ENCODE measurements around the gene GNPTAB.
"Not testable (repeated sequence)": the region's sequence is repeated elsewhere in the genome, so short reads cannot be mapped to it uniquely, and the experiment has no call there.

The GNPTAB gene

DNA sequence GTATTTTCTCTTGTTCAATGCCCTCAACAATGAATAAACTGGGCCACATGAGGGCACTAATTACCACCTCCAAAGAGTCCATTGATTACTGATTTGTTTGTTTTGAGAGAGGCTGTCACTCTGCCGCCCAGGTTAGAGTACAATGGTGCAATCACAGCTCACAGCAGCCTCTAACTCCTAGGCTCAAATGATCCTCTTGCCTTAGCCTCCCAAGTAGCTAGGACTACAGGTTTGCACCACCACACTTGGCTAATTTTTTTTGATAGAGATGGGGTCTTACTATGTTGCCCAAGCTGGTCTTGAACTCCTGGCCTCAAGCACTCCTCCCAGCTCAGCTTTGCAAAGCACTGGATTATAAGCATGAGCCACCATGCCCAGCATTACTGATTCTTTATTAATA, 63.2 kb downstream of the GNPTAB start:
- DNase-seq, result no peak

DNA sequence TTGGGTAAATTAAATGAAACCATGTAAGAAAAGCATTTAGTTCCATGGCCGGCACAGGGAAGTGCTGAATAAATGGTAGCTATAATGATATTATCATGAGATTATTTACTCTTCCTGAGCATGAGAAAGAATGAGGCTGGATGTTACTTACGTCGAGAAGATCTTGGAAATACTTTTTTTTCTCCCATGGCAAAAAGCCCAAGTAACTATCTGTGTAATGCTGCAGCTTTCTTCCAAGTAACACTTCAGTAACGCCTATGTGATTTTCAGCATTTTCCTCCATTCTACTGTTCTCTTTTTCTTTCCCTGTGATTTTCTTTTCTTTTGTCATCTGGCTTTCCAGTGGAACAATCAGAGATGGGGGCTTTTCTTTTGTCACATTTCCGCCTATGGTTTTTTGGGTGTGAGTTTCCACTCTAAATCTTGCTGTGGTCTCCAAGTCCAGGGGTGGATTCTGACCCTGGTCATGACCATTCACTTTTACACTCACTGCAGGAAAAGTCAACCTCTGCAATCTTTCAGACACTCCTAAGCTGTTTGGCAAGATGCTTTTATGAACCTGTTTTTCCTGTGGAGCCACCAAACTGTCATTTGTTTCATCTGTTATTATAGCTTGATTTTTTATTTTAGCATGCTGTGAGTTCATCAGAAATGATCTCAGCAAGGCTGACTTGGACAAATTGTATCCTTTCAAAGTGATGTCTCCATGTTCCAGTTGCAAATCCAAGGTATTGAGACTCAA, 66.5 kb downstream of the GNPTAB start:
- DNase-seq, result no peak

- no peak for DNase-seq
These were observed 67.4 kb downstream of the GNPTAB start for GRCh38 chr12:101763246-101763931.

- no peak for DNase-seq
These were observed 69.0 kb downstream of the GNPTAB start for GRCh38 chr12:101761781-101762180.

DNA sequence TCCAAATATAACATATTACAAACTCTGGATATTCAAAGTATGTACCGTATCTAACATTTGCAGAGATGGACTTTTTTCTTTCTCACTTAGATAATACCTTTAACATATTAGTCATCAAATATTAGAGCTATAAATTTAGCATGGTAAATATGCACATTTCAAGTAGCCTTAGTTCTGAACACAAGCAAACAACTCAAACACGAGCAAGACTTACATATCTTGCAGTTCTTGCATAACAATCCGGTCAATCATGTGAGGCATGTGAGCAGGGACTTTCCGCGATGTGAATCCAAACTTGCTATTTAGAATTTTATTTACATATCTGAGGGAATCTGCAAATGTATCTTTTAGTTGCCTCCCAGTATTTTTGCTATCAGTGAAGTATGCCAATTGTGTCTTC, 69.4 kb downstream of the GNPTAB start:
- no peak for DNase-seq

DNA sequence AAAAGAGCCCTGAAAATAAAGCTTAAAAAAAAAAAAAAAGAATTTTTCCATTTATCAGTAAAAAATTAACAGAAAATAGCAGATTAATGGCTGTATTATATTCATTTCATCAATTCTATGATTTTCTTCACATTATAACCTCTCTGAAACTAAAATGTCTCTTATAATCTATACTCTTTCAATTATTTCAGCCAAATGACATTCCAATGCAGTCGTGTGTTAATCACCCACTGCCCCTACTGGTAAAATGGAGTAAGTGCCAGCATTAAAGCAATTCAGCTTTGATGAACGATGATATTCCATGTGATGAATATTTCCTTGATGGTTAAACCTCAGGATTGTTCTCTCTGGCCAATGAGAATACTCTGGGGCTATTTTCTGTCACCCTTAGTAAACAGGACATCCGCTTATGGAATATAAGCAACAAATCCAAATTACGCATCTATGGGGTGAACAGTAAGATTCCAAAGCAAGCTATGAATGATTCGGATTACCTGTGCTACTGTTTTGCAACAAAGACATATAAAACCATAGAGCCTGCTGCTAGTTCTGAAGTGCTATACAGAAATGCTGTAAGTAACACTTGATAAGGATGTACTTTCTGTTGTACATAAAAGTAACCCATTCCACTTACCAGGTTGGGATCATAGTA, 71.2 kb downstream of the GNPTAB start:
- no peak for DNase-seq

DNA sequence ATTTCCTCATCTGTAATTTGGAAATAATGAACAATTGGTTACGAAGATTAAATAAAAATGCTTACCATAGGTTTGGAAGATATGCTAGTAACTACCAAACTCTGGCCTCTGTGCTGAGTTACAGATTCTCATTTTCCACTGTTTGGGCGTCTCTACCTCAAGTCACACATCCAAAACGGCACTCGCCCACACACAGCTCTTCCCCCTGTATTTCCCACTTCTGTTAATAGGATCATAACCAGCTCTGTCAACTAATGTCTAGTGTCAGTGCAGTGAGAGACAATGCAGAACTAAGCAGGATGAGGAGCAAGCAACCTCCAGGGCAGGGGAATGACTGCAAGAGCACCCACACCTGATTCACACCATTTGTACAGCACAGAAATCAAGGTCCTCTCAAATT, 80.6 kb downstream of the GNPTAB start:
- no peak for DNase-seq

DNA sequence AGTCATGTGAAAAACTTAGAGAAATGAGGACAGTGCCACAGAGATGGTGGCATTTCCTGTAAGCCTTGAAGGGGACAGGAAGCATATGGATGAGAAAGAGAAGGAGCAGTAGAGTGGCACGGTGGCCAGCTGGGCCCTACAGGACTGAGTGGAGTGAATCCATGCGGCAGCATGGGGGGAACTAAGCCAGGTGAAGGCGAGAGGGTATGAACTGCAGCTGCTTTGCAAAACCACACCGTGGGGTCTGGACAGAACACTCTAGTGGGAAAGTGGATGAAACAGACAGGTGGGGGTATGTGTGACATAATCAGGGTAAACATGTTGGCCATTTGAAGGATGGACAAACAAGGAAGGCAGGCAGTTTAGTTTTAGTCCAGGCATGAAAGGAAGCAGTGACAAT, 81.1 kb downstream of the GNPTAB start:
- DNase-seq, result no peak

GRCh38 chr12:101748907-101749306, 81.9 kb downstream of the GNPTAB start:
- no peak for DNase-seq

DNA sequence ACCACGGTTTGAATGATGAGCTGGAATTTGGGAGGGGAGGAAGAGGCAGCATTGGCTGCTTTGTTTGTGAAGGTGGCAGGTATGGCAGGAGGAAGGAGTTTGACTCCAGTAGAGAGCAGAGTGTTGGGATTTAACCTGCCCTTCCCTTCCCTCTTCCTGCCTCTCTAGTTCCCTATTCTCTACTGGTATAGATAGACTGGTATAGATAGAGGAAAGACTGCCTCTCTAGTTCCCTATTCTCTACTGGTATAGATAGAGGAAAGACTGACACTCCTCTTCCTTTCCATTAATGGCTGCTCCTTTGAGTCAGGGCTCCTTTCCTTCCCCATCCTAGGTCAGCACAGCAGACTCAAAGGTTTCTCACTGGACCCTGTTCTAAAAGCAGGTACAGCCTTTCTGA, 83.1 kb downstream of the GNPTAB start:
- no peak for DNase-seq

- DNase-seq, result no peak
These were observed 84.1 kb downstream of the GNPTAB start for GRCh38 chr12:101746661-101747060.

- DNase-seq, result no peak
These were observed 84.6 kb downstream of the GNPTAB start for GRCh38 chr12:101746196-101746595.

GRCh38 chr12:101745481-101745880, 85.3 kb downstream of the GNPTAB start:
- DNase-seq, result no peak

GRCh38 chr12:101743724-101744472, 86.9 kb downstream of the GNPTAB start:
- DNase-seq, result no peak

DNA sequence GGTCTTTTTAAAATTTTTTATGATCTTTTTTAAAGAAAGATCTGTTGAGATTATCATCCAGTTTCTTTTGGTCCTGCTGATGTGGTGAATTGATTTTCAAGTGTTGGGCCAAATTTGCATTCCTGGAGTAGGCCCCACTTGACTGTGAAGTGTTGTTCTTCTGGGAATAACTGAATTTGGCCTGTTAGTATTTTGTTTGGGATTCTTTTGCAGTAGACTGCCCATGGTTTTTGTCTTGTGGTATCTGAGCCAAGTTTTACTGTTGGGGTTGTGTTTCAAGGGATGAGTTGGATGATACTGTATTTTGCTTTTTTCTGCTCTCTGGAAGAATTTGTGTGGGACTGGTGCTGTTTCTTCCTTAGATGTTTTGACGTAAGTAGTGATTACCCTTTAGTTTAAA, 87.5 kb downstream of the GNPTAB start:
- DNase-seq, result no peak

DNA sequence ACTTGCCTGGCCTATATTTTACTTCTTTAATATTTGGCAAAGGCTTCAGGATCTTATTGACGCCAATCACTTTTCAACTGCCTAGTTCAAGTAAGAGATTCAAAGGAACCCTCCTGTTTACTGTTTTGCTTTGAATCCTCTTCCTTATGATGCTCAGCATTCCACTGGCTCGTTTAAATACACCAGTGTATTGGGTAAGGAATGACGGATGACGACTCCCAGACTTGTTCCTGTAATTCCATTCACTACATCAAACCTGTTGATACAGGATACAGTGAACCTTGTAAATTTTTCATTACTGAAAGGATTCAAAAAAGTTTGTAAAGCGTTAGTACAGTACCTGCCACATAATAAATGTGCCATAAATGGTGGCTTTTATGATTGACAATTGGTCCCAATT, 89.8 kb downstream of the GNPTAB start:
- DNase-seq, result no peak

DNA sequence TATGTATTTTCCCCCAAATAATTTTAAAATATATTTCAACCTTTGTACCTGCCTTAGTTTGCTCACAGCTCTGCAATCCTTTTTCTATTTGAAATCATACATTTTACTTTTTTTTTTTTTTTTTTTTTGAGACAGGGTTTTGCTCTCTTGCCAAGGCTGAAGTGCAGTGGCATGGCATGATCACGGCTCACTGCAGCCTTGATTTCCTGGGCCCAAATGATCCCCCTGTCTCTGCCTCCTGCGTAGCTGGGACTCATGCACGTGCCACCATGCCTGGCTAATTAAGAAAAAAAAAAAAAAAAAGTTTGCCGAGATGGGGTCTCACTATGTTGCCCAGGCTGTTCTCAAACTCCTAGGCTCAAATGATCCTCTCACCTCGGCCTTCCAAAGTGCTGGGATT, 90.2 kb downstream of the GNPTAB start:
- no peak for DNase-seq

GRCh38 chr12:101738920-101739665, 91.7 kb downstream of the GNPTAB start, which contains the start of gene SYCP3:
Gene SYCP3, minus strand, starts transcription at chr12:101739462. Its CDS starts 1,527 bp downstream, at chr12:101737935.
- no peak for DNase-seq

GRCh38 chr12:101737476-101737875, 93.3 kb downstream of the GNPTAB start:
- DNase-seq, result no peak

DNA sequence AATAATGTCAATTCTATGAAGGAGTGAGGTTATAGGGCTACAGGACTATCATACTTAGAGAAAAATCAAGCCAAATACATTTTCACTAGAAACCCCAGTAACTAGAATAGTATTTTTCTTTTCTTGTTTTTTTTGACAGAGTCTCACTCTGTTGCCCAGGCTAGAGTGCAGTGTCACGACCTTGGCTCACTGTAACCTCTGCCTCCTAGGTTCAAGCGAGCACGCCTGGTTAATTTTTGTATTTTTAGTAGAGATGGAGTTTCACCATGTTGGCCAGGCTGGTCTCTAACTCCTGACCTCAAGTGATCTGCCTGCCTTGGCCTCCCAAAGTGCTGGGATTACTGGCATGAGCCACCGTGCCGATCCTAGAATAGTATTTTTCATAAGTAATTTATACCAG, 96.3 kb downstream of the GNPTAB start:
- DNase-seq, result not testable (repeated sequence)

- DNase-seq, result no peak
These were observed 97.6 kb downstream of the GNPTAB start for GRCh38 chr12:101733166-101733565.

GRCh38 chr12:101732318-101732717, 98.4 kb downstream of the GNPTAB start:
- DNase-seq, result no peak

- DNase-seq, result no peak
These were observed 100.9 kb downstream of the GNPTAB start for GRCh38 chr12:101729842-101730241.
